Mesothelial cell of epicardium (in vitro differentiated cells): ENCODE results near the gene LRRC72. TPM values are rescaled to one million over a fixed set of nuclear protein-coding genes. Genes with fewer than 3 reads are reported as not detected.

Source experiments
- DNase-seq, 2 experiments: peaks; one replicate each; pipeline ENCODE4 v3.0.0; 2021; ENCODE audit warnings: low spot score in 2 of 2; ENCODE audit not compliant: unreplicated experiment in 2 of 2
- H3K27ac Mint-ChIP-seq: 2 replicates; pipeline ENCODE4 v1.8.0; 2021; ENCODE audit warnings: mixed read lengths
- H3K27me3 Mint-ChIP-seq: 2 replicates; pipeline ENCODE4 v1.8.0; 2021; ENCODE audit warnings: low read depth, mixed read lengths
- H3K36me3 Mint-ChIP-seq: 2 replicates; pipeline ENCODE4 v1.8.0; 2021; ENCODE audit warnings: mixed read lengths
- H3K4me1 Mint-ChIP-seq: 2 replicates; pipeline ENCODE4 v1.8.0; 2021; ENCODE audit warnings: mixed read lengths
- H3K4me3 Mint-ChIP-seq: 2 replicates; pipeline ENCODE4 v1.8.0; 2021; ENCODE audit warnings: mild to moderate bottlenecking, moderate library complexity, mixed read lengths
- H3K9me3 Mint-ChIP-seq: 2 replicates; pipeline ENCODE4 v1.8.0; 2021; ENCODE audit warnings: mixed read lengths
- CTCF ChIP-seq: fragments of 200-600 bp; sonication (generic); IDR thresholded peaks from one replicate; pipeline ENCODE4 v1.5.0; 2021; ENCODE audit warnings: antibody characterized with exemption; ENCODE audit not compliant: unreplicated experiment
- total RNA-seq: library from RNA; stranded (reverse); gene quantifications from 3 replicates; pipeline ENCODE4 v1.2.1, GENCODE V29; 2021

The LRRC72 gene
- total RNA-seq, 1 donor from 2014 or later: not detected

GRCh38 chr7:16627236-16627635, 100.6 kb downstream of the LRRC72 start:
- Mint-ChIP-seq H3K4me3 (no peak overlapping the region), H3K27ac (no peak overlapping the region), H3K36me3 (peaks cover 19% of the 10 kb centered on the region), H3K9me3 (no peaks in the 10 kb centered on the region), H3K4me1 (no peaks in the 10 kb centered on the region), H3K27me3 (no peaks in the 10 kb centered on the region)
- no peak for DNase-seq
- TF ChIP-seq CTCF: no peak

- no peak overlapping the region for H3K27ac Mint-ChIP-seq
- no peak overlapping the region for H3K4me3 Mint-ChIP-seq
- DNase-seq: no peak
- H3K4me1 Mint-ChIP-seq: no peaks in the 10 kb centered on the region
- no peak for TF ChIP-seq CTCF
- no peaks in the 10 kb centered on the region for H3K9me3 Mint-ChIP-seq
- peaks cover 23% of the 10 kb centered on the region for H3K36me3 Mint-ChIP-seq
- H3K27me3 Mint-ChIP-seq: no peaks in the 10 kb centered on the region
Measured at GRCh38 chr7:16630654-16631053, 104.0 kb downstream of the LRRC72 start.

Other genes starting within 250 kb of the LRRC72 start
- 4.0 to 4.4 TPM (median 4.1 TPM) in 3 replicates for gene CRPPA, start 105.3 kb upstream of the LRRC72 start, total RNA-seq
- 12.7 to 13.6 TPM (median 13.0 TPM) in 3 replicates for gene SOSTDC1, start 61.1 kb upstream of the LRRC72 start, total RNA-seq
- gene ANKMY2, start 118.9 kb downstream of the LRRC72 start, total RNA-seq: 23.5 to 25.0 TPM (median 24.4 TPM) in 3 replicates
- gene BZW2, start 119.4 kb downstream of the LRRC72 start, total RNA-seq: 73.9 to 77.6 TPM (median 75.9 TPM) in 3 replicates
- gene TSPAN13, start 226.9 kb downstream of the LRRC72 start, total RNA-seq: 63.1 to 70.0 TPM (median 69.5 TPM) in 3 replicates